GM04503 (cell line): ENCODE results near the gene NAP1L3.
A peak's percentile ranks its signal among the peaks of the same experiment; 100 is the strongest.

Experiments
- DNase-seq: peaks from one replicate; pipeline ENCODE4 v3.0.0-alpha.2; 2012; ENCODE audit warnings: low read depth

Gene NAP1L3, protein sequence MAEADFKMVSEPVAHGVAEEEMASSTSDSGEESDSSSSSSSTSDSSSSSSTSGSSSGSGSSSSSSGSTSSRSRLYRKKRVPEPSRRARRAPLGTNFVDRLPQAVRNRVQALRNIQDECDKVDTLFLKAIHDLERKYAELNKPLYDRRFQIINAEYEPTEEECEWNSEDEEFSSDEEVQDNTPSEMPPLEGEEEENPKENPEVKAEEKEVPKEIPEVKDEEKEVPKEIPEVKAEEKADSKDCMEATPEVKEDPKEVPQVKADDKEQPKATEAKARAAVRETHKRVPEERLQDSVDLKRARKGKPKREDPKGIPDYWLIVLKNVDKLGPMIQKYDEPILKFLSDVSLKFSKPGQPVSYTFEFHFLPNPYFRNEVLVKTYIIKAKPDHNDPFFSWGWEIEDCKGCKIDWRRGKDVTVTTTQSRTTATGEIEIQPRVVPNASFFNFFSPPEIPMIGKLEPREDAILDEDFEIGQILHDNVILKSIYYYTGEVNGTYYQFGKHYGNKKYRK

GRCh38 chrX:93673056-93673868 is at the start of gene NAP1L3:
NAP1L3 (minus strand) TSS chrX:93673578; CDS start chrX:93673304, 274 bp downstream.
- DNase-seq = peak; percentile 44

GRCh38 chrX:93711076-93711475 is 37.7 kb upstream of the NAP1L3 start:
- no peak for DNase-seq

DNA sequence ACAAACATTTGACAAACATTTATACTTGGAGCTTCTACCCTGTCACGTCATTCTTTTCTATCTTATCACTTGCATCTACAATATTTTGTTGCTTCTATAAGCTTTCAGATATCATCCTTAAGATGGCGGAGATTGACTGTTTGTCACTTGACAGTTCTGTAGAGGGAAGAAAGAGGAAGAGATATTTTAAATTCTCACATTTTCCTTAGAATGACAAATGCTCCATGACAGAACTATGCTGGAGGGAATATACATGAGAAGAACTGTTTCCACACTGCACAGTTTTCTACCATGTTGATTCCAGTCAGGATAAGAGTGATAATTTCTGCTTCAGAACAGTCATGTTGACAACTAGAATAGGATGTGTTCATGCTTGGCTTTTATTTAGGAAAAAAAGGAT is 30.3 kb upstream of the NAP1L3 start:
- no peak for DNase-seq

DNA sequence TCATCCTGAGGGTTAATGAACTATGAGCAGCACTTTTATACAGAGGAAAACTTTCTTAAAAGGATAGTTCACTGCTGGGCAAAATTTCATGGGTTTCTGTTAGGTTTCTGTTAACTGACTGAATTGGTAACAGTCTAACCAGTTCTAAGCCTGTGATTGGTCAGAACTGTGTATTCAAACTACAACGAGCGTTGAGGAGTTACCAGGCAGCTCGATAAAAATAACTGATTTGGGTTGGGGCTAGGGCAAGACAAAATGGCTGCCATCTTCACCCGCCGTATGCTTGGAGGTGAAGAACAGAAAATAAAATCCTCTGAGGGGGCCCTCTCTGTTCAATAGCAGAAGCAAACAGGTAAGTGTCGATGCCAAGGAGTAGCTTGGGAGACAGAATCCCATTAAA is 22.6 kb upstream of the NAP1L3 start:
- no peak for DNase-seq

- peak; percentile 6 for DNase-seq
Measured at GRCh38 chrX:93673869-93674271, 492 bp upstream of the NAP1L3 start, which contains the start of gene FAM133A. FAM133A (plus strand) TSS chrX:93674206; CDS start chrX:93709420, 35,214 bp downstream.

DNA sequence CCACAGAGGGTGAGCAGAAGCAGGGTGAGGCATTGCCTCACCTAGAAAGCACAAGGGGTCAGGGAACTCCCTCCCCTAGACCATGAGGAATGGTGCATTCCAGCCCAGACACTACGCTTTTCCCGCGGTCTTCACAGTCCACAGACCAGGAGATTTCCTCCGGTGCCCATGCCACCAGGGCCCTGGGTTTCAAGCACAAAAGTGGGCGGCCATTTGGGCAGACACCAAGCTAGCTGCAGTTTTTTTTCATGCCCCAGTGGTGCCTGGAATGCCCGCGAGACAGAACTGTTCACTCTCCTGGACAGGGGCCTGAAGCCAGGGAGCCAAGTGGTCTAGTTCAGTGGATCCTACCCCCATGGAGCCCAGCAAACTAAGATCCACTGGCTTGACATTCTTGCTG is 12.8 kb downstream of the NAP1L3 start:
- no peak for DNase-seq

- no peak for DNase-seq
Measured at GRCh38 chrX:93649381-93649780, 24.0 kb downstream of the NAP1L3 start.

- DNase-seq = no peak
Measured at GRCh38 chrX:93637591-93637990, 35.8 kb downstream of the NAP1L3 start.
